ENCODE results near the gene NTN5.
"Not testable (repeated sequence)": the region's sequence is repeated elsewhere in the genome, so short reads cannot be mapped to it uniquely, and the experiment has no call there.

NTN5 gene

DNA sequence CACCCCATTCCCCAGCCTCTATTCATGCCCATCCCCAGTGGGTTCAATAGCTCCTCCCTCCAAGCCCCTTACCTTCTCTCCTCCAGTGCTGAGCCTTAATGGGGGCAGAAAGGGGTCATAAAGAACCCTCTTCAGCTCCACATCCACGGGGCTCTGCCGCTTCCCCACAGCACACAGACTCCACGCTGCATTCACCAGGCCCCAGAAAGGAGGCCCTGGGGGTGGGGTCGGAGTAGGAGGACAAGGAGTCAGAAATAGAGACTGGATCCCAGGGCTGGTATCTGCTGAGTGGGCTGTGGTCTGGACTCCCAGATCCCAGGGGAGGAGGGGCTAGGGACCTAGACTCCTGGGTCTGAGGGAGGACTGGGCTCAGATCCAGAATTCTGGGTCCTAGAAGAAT, 28.5 kb downstream of the NTN5 start:
- no peak for DNase-seq

DNA sequence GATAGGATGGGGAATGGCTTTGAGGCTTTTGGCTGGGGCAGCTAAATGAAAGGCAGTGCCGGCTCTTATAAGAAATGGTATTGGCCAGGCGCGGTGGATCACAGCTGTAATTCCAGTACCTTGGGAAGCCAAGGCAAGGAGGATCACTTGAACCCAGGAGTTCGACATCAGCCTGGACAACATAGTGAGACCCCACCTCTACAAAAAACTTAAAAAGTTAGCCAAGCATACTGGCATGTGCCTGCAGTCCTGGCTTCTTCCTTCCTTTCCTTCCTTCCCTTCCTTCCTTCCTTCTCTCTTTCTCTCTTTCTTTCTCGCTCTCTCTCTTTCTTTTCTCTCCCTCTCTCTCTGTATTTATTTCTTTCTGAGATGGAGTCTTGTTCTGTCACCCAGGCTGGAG, 30.0 kb downstream of the NTN5 start:
- DNase-seq = no peak

DNA sequence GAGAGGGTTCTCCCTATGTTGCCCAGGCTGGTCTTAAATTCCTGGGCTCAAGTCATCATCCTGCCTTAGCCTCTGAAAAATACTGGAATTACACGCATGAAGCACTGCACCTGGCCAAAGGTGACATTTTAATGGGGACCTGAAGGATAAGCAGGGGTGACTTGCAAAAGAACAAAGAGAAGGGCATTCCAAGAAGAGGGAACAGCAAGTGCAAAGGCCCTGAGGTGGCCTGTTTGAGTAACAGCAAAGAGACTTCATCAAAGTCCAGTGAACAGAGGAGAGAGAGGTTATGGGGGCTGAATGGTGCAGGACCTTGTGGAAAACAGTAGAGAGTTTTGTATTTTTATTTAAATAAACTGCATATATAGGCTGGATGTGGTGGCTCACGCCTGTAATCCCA, 31.0 kb downstream of the NTN5 start:
- no peak for DNase-seq

DNA sequence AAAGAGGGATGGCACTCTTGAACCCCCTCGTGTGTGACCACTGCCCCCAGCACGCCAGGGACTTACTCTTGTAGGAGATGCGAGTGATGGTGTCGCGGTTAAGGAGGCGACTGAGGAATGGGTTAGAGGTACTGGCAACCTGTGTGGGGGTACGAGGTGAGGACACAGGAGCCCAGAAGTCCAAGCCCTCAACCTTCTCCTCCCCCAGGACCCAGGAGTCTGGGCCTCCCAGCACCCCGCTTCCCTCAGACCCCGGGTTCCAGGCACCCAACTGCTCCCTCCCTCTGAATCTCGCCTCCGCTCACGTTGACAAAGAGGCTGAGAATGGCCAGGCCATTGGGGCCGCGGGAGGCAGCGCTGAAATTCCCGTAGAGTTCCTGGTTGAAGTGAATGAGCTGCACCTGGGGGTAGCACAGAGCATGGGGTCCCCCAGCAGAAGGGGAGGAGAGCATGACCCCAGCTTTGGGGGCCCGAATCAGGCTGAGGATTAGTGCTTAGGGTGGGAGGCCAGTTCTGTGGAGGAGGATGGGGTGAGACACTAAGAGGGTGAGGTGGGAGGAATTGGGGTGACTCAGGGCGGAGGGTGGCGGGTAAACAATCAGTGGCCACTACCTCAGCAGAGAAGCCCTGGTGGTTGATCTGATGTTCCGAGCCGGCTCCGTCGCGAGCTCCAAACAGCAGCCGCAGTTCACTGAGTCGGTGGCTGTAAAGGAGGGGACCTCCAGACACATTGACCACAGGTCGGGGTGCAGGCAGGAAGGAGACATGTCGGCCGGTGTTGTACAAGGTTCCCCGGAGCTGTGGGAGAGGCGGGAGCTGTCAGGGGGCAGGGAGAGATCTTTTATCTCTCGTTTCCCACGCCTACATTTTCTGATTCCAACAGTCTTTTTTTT, 33.1 kb downstream of the NTN5 start:
- no peak for DNase-seq

DNA sequence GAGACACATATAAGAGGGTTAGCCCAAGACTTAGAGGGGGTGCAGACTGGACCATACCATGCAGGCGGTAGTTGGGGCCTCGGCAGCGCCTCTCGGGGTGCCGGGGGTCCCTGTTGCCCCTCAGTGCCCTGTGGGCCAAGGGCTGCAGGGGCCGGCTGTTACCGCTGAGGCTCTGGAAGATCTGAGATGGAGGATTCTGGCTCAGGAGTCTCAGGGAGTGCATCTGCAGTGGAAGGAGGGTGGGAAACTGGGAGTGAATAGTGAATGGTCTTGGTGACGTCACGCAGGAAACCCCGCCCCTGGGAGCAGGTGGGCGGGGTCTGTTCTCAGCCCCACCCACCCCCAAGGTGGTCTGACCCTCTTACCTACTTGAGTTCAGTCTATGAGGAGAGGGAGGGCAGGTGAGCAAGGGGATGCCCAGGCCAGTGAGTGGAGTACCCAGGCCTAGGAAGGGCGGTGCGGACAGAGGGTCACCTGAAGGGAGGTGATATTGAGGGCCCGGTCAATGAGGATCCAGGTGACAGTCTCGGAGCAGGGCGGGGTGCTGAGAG, 33.9 kb downstream of the NTN5 start:
- DNase-seq = no peak

DNA sequence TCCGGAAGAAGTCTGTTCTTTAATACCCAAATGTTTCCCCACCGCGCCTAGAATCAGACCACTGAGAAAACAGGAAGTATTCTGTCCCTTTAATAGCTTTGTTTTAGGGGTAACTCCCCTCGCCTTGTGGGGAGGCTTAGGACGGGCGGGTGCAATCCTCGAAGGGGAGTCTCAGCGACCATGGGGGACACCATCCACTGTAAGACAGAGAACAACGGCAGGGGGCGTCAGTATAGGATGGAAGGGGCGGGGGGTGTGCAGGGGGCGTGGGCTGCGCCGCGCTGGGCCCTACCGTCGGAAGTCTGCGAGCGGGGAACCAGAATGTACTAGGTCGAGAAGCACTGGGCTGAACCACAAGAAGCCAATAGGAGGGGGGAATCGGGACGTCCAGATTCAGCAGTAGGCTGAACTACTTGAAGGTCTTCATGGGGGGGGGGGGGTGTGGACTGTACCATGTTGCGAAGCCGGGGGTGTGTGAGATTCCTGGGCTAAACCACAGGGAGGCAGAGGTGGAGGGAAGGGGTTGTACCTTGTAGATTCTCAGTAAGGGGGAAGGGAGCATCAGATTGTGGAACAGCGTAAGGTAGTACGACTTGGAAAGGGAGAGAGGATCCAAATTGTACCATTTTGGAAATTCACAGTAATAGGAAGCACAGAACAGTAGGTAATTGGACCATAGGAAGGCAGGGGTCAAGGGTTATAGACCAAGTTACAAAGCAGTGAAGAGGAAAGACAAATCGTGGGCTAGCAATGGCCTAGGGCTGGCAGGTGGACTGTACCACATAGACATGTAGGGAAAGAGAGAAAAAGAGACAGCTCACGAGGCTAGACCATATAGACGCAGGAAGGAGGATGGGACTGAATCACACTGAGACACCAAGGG, 34.6 kb downstream of the NTN5 start:
- DNase-seq = peak; percentile 96

DNA sequence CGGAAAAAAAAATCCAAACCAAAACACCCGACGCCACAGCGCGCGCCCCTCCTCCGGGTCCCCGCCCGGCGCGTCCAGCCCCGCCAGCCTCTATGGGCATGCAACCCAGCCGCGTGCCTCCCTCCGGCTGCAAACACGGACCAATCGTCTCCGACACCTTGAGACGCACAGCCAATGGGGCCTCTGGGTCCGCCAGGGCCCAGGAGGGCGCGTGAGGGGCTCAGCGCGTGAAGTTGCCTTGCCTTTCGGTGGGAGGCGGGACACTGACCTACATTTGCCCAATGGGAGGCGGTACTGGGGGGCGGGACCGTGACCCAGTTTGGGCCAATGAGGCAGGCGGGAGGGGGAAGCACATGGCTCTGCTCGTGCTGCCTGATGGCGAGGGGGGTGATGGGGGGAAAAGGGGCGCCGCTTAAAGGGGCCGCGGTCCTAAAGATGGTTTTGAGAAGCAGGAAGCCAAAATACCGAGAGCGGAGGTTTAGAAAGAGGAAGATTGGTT, 35.3 kb downstream of the NTN5 start:
- peak; percentile 100 for DNase-seq

DNA sequence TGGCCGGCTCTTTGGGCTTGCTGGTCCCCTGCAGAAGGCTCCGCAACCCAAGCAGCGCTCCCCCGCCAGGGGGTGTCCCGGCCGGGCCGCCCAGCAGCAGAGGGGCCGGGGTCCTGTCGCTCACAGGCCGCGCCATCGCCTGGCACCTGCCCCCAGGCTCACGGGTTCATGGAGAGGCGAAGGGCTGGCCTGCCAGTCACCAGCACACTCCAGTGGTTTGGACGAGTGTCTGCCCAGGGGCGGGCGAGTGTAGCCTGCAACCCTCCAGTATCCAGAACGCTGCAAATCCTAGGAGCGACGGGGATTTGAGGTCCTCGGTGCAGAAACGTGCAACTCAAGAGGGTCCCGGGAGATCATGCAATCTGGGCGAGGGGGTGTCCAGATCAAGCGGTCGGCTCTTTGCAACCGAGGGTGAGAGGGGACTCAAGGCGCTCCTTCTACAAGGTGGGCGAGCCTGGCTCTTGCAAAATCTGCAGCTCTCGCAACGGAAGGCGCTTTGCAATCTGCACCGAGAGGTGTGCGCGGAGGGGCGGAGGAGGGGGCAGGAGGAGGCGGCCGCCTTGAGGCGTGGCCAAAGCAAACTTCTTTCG, 35.9 kb downstream of the NTN5 start, which contains the start of gene DBP:
TSS of gene DBP (minus strand) at position 521 of the 590 bp plus-strand sequence. CDS start at position 136, 385 bp downstream.
- no peak for DNase-seq

DNA sequence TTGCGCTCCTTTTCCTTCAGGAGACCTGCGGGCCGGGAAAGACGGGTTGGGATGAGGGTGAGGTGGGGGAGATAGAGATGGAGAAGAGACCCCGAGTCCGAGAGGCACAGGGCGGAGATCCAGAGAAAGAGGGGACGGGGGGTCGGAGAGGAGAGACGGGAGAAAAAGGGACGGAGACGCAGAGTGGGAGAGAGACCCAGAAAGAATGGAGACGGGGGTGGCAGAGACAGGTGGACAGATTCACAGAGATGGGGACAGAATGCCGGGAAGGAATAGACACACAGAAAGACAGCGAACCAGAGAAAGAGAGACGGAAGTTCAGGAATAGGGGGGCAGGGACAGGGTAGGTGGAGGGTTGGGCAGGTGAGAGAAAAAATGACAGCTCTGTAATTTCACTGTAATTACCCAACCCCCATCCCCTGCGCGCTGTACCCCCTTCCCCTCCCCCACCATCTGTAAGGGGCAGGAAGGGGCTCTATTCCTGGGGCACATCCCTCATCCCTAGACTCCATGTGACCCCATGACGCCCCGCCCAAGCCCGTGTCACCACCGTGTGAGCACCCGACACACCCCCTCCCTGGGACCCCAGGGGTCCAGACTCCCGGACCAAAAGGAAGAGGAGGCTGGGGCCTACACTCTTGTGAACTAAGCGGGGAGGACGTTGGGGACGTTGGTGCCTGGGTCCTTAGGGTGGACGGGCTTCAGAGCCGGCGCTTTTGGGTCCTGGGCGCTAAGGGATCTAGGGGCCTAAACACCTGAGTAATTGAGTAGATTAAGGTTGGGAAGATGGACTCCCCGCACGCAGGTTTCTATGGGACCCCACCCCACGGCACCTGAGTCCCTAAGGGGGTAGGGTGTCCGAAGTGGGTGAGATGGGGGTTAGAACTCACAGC, 36.6 kb downstream of the NTN5 start:
- DNase-seq = peak; percentile 54

DNA sequence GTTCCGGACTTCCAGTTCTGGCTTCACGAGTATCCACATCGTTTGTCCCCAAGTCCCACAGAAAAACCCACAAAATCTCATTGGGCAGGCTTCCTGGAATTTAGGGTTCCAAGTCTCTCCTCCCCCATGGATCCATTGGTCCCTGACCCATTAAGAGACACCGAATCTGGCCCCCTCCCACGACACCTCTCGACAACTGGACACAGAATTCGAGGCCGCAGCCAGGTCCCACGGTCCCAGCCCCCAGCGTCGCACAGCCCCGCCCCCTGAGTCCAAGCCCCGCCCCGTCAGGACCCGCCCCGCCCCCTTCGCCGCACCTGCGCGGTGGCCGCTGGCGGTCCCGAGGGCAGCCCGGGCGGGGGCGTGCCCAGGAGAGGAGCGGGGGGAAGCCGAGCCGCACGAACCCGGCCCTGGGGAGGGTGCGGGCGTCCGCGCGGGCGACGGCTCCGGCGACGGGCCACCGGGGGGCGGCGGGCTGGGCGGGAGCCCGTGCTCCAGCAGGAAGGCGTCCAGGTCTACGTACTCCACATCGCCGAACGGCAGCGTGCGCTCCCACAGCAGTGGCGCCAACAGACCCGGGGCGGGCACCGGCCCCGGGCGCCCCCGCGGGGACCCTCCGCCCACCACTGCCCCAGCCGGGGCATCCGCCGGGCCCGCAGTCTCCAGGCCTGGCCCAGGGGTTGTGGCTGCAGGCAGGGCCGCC, 37.4 kb downstream of the NTN5 start:
- DNase-seq = peak; percentile 85

DNA sequence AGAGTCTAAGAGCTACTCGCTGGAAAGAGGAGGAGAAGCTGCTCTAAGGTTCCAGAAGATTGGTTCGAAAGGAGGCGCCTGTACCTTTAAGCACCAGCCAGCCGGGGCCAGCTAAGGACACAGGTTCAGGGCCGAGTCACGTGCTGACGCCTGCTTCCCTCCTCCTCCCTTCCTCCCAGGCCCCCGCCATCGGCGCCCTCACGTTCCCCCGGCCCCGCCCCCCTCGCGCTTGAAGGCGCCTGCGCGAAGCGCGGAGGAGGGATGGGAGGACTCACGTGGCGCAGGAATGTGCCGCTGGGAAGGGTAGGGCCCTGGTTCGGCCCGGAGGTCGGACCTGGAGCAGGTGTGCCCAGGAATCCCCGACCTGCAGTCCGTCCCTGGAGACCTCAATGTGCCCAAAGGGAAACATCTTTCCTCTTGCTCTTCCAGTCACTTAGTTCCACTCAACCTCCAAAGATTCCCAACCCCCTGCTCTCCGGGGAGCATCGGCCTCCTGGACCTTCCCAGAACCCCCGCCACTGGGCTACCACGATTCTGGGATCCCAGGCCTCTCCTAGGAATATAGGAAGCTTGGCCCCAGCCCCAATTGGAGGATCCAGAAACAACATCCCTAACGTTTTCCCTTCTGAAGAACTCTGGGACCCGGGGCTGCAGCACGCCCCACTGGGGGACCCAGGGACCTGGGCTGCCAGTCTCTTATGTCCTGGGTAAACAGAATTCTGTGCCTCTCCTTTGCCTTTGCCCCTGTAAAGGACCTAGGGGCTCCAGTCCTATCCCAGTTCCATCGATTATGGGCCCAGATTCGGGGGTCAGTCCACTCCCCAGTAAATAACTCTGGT, 38.2 kb downstream of the NTN5 start:
- DNase-seq = peak; percentile 99

DNA sequence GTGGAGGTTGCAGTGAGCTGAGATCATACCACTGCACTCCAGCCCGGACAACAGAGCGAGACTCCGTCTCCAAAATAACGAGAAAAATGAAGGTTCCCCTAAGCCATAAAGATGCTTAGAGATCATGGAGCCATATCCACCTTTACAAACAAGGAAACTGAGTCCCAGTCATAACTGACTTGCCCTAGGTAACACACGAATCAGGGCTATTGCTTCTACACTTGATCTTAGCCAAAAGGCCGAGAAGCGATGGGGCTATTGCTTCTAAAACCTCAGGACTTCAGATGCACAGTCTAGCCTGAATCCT, 38.8 kb downstream of the NTN5 start:
- DNase-seq = no peak

DNA sequence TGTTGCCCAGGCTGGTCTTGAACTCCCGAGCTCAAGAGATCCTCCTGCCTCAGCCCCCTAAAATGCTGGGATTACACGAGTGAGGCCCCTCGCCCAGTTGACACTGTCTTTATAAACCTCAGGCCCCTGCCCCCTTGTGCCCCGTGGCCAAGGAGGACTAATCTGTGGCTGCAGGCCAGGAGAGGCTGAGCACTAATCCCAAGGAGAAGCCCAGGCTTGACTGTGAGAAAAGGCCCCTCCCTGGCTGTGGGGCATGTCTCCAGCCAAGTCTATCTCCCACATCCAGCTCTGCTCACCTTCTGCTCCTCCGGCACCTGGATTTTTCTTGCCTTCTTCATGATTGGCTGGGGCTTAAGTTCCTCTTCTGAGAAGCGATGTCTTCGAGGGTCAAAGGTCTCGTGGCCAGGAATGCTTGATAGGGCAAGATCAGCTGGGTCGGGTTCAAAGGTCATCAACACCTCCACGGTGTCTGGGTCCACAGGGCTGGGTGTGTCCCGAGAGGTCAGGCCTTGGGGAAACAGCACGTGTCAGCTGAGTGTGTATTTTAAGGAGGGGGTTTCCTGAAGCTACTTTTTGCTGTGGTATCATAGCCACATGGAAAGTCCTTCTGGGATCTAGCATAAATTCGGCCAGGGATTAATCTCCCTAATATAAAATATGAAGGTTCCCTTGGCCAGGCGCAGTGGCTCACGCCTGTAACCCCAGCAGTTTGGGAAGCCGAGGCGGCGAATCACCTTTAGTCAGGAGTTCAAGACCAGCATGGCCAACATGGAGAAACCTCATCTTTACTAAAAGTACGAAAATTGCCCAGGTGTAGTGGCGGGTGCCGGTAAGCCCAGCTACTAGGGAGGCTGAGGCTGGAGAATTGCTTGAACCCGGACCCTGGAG, 39.4 kb downstream of the NTN5 start:
- DNase-seq = no peak

DNA sequence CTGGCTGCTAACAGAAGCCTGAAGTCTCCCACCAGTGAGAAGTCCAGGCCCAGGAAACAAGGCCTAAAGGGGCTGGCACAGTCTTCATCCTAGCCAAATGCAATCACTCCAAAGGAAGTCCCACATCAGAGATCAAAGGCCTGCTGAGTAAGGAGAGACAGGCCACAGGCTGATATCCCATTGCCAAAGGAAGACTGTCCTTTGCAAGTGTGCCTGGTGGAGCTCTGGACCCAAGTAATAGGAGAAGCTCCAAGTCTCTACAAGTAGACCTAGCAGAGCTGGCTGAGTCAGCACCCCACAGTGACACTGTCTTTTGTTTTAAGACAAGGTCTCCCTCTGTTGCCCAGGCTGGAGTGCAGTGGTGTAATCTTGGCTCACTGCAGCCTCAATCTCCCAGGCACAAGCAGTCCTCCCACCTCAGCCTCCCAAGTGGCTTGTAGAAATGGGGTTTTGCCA, 40.1 kb downstream of the NTN5 start:
- DNase-seq = peak; percentile 67

DNA sequence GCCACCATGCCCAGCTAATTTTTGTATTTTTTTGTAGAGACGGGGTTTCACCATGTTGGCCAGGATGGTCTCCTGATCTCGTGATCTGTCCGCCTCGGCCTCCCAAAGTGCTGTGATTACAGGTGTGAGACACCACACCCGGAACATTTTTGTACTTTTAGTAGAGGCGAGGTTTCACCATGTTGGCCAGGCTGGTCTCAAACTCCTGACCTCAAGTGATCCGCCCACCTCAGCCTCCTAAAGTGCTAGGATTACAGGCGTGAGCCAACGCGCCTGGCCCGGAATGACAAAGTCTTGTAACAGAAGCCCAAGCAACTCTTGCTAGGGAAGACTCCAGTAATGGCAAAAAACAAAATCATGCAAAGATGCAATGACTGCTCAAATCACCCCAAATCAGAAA, 40.5 kb downstream of the NTN5 start:
- DNase-seq = not testable (repeated sequence)

DNA sequence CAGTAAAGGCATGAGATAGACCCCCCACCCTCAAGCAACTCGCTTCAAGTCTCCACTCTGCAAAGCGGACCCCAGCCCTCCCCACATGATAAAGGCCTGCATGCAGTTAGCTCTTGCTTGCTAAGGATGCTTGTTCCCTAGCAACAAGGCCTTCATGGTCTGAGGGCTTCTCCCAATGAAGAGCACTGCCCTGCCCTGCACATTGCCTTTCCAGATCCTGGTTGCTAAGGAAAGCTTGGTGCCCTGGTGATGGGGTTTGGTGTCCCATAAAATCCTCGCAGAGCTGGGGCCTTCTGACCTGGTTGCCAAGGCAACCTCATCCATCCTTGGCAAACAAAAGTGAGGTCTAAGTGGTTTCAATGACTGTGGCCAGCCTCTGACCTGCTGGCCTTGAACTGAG, 41.6 kb downstream of the NTN5 start:
- DNase-seq = peak; percentile 57

DNA sequence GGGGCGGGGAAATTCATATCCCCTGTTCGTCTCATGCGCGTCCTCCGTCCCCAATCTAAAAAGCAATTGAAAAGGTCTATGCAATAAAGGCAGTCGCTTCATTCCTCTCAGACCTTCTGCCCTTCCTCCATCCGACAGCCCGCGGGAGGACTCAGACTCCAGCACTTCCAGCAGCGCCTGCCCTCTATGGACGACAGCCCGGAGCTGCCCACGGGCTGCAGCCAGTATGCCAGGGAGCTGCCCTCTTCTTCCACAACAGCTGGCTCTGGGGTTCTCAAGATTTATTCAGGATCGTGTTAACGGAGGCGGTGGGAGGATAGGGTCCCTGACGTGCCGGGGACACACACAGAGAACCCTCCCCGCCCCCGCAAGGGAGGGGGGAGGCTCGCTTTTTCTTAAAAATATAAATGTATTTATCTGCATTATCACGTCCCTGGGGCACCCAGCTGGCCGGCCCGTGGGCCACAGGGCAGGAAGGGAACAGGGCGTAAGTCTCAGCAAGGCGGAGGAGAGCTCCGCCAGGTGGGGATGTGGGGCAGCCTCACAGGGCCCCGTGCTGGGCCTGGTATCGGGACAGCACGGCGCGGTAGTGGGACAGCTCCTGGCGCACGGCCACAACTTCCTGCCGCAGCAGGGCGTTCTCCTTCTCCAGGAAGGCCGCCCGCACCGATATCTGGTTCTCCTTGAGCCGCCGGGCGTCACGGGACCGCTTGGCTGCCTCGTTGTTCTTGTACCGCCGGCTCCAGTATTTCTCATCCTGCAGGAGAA, 42.3 kb downstream of the NTN5 start:
- DNase-seq = peak; percentile 94

DNA sequence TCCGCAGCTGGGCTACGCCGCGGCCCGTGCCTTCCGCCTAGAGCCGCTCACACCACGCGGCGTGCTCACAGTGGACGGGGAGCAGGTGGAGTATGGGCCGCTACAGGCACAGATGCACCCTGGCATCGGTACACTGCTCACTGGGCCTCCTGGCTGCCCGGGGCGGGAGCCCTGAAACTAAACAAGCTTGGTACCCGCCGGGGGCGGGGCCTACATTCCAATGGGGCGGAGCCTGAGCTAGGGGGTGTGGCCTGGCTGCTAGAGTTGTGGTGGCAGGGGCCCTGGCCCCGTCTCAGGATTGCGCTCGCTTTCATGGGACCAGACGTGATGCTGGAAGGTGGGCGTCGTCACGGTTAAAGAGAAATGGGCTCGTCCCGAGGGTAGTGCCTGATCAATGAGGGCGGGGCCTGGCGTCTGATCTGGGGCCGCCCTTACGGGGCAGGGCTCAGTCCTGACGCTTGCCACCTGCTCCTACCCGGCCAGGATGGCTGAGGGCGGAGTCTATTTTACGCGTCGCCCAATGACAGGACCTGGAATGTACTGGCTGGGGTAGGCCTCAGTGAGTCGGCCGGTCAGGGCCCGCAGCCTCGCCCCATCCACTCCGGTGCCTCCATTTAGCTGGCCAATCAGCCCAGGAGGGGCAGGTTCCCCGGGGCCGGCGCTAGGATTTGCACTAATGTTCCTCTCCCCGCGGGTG, 43.1 kb downstream of the NTN5 start:
- peak; percentile 57 for DNase-seq
